Inferior parietal cortex (tissue), 1 donor: Measurements from ENCODE around the gene CAMTA1.
A peak's percentile ranks its signal among the peaks of the same experiment; 100 is the strongest.

ENCODE experiments used
- DNase-seq: peaks from one replicate; pipeline ENCODE4 v3.0.0-alpha.2; 2016; ENCODE audit errors: extremely low spot score

The CAMTA1 gene

DNA sequence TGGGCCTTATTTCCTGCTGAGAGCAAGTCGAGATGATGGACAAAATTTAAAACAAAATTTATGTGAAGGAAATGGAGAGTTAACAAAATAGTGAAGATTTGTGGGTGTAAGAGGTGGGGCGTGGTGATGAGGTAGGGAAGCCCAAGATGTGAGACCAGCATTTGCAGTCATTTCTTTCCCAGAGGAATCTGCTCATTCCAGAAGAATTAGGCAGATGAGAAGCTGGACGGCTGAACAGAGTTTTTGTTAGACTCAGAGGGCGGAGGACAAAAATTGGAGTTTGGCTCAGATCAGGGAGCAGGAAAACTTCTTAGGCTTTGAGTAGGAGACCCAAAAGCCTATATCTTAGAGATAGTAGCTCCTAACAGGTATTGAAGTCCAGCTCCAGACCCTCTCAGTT, 65.3 kb downstream of the CAMTA1 start:
- DNase-seq = no peak

DNA sequence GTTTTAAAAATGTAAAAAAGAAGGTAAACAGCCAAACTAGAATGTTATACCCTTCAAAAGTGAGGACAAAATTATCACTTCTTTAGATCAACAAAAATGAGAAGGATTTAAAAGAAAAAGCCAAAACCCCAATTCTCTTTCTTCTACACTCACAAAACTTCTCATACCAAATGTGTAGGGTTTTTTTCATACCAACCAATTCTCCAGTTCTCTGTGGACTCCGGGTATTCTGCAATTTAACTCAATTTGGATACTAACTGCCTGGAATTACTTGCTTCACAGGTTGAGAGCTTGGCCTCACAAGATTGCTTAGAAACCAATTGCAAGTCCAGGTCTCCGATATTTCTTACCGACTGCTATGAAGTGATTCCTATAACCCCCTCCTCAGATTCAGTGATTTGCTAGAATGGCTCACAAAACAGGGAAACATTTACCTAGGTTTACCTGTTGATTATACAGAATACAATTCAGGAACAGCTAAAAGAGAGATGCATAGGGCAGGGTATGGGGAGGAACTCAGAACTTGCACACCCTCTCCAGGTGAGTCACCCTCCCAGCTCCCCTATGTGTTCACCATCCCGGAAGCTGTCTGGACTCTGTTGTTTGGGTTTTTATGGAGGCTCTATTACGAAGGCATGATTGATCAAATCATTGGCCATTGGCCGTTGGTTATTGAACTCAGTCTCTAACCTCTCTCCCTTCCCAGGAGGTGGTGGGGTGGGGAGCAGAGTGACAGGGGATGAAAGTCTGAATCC, 67.1 kb downstream of the CAMTA1 start:
- no peak for DNase-seq

DNA sequence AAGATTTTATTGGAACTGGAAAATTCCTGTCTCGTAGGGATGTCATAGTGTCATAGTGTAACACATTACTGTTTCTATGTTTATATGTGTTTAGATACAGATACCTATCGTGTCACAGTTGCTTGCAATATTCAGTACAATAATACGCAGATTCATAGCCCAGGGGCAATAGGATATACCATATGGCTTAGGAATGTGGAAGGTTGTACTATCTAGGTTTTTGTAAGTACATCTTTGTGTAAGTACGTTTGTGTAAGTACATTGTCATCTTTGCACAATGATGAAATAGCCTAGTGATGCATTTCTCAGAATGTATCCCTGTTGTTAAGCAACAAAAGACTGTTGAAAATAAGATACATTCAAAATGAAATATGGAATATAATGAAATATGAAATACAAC, 68.9 kb downstream of the CAMTA1 start:
- no peak for DNase-seq

DNA sequence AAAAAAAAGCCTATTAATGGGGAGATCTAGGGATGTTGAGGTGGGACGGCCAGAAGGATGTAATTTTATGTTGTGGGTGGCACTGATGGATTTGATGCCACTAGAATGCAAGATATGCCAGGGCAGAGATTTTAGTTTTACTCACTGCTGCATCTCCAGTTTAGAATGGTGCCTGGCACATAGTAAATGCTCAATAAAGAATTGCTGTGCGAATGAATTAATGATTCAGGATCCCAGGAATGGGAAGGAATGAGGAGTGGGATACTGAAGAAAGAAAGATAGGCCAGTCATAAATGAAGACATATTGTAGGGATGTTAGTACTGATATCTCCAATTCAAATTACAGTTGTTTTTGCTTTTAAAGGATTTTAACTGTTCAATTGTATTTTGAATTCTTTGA, 72.6 kb downstream of the CAMTA1 start:
- DNase-seq = no peak

DNA sequence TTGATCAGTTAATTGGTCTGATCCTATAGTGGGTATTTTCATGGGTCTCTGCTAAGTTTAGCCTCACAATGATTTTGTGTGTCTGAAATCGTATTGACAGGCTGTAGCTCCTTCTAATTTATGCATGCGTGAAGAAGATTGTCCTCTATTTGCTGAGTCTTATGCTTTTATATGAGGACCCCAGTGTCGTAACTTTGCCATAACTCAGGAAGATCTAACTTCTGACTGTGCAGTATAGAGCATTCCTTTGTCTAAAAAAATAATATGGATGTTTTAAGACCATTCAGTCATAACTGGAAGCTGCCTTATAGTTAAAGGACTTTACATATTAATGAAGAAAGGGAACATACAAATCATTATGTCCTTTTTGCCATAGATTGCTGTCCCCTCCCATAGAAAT, 73.3 kb downstream of the CAMTA1 start:
- DNase-seq = no peak

DNA sequence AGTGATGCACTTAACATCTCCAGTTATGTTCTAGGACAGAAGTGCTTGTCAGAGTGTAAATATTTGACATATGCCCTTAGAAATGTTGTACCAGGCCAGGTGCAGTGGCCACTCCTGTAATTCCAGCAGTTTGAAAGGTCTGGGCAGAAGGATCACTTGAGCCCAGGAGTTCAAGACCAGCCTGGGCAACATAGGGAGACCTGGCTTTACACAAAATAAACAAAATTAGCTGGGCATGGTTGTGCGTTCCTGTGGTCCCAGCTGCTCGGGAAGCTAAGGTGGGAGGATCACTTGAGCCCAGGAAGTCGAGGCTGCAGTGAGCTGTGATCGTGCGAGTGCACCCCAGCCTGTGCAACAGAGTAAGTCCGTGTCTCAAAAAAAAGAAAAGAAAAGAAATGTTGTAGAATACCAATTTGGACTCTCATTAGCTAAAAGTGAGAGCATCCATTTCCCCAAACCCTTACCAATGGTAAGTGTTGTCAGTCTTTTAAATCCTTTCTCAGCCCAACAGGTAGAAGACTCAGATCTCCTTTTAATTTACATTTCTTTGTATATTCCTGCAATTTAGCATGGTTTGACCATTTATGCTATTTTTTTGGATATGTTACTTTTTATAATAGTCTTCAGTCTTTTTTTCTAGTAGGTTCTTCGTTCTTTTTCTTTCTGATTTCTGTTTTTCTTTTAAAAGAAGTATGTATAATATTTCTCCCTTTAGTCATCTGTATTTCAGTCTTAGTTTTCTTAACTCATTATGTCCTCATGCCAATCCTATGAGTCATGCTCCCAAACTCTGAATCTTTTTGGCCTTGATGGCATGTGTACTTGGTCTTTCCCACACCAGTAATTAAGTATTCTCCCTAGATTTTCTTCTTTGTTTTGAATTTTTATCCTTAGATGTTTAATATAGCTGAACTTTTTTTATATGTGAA, 74.4 kb downstream of the CAMTA1 start:
- DNase-seq = no peak

DNA sequence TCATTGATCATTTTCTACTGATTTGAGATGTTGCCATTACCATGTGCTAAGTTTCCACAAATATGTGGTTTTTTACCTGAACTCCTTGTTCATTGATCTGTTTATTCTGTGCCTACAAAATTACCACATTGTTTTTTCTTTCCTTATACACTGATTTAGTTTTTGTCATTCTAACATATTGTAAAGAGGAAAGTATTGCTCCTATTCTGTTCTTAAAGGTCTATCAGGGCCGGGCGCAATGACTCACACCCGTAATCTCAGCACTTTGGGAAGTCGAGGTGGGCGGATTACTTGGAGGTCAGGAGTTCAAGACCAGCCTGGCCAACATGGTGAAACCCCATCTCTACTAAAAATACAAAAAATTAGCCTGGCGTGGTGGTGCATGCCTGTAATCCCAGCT, 75.1 kb downstream of the CAMTA1 start:
- no peak for DNase-seq

DNA sequence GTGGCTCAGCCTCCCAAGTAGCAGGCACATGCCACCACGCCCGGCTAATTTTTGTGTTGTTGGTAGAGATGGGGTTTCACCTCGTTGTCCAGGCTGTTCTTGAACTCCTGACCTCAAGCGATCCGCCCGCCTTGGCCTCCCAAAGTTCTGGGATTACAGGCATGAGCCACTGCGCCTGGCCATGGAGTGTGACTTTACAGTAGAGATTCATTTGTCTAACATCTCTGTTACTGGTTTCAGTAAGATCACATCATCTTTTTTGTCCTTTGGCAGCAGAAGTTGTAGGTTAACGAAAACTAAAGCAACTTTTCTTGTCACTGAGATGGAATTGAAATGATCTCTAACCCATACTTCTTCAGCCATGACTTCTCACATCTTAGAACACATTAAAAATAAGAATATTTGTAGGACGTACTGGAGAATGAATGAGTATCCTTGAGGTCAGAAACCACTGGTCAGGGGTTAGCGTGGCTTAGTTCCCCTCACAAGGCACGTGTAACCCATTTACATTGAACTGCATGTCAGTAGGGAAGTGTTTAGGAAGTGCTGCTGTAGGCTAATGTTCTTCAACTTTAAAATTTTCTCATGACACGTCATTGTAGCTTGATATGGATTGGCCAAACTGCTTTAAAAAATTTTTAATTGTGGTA, 75.9 kb downstream of the CAMTA1 start:
- DNase-seq = no peak

DNA sequence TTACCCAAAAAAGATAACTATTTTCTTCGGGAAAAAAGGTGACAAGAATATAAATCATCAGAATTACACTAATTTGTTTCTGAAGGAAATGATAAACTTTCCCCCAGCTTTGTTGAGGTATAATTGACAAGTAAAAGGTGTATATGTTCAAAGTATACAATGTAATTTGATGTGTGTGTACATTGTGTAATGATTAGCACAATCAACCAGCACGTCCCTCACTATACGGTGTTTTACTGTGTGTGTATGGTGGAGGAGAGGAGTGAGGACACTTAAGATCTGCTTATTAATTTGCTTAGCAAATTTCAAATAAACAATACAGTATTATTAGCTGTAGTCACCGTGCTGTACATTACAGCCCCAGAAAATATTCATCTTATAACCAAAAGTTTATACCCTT, 77.7 kb downstream of the CAMTA1 start:
- no peak for DNase-seq

DNA sequence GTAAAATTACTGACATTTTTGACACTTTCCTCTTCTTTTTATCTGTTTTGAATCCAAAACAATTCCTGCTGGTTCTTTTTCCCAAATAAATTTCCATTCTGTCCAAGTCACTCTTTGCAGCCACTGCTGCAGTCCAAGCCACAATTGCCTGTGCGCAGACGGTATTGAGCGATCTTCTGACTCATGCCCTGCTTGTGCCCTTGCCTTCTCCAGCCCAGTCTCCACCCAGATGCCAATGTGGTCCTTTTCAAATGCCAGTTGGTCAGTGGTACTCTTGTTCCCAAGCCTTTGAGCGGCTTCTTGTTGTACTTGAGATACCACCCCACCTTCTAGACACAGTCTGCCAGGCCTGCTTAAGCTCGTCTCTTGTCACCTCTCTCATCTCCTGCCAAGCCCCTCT, 78.9 kb downstream of the CAMTA1 start:
- DNase-seq = no peak

DNA sequence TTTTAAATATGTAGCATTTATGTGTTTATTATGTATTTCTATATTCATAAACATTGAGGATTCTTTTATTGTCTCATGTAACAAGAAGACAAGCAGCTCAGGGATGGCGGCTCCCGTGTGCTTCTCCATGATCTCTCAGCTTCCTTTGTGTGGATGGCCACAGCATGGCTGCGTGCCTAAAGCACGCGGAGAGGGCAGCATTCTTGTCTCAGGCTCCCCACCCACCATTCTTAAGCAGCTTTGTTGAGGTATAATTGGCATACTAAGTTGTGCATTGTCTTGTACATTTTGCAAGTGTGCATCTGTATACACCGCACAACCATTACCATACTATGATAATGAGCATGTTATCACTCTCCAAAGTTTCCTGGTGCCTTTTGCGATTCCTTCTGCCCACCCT, 81.6 kb downstream of the CAMTA1 start:
- no peak for DNase-seq

DNA sequence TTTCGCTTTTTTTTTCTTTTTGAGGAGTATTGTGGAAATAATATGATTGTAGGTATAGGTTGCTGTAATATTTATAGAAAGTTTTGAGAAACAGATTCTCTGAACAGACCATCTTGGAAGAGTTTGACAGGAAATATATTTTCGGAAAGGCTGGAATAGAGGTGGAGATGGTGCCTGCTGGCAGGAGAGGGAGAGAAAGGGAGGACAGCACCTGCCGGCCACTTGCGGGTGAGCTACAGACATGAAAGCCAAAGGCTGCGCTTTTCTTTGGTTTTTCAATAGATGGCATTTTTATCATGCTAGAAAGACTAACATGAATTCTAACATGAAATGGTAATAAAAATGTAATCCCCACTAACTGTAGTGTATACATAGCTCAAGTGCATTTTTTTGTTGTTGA, 82.1 kb downstream of the CAMTA1 start:
- no peak for DNase-seq

DNA sequence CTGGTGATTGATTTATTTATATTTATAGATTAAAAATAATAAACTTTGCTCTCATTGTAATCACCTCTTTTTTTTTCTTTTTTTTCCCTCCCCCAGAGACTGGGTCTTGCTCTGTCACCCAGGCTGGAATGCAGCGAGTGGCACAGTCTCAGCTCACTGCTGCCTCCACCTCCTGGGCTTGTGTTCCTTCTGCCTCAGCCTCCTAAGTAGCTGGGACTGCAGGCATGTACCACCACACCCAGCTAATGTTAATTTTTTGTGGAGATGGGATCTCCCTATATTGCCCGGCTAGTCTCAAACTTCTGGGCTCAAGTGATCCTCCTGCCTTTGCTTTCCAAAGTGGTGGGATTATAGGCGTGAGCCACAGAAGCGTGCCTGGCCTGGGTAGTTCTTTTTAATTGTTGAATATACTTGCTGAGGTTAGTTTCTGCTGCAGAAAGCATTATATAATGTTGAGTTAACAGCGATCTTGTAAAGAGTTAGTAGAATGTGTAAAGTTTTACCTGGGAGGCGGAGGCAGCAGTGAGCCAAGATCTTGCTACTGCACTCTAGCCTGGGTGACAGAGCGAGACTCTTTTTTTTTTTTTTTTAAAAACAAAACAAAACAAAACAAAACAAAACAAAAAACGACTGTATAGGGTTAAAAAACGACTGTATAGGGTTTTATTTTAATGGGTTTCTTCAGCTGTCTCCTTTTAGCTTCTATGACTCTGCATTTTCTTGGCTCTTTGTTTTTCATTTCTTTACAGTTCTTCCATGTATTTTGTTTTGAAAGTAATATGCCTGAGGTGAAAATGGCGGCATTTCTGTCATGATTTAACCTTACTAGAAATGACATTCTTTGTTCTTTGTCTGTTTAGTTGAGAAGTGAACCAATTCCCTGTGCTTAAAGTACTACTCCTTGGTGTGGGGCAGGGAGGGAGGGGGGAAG, 82.7 kb downstream of the CAMTA1 start:
- DNase-seq = no peak

DNA sequence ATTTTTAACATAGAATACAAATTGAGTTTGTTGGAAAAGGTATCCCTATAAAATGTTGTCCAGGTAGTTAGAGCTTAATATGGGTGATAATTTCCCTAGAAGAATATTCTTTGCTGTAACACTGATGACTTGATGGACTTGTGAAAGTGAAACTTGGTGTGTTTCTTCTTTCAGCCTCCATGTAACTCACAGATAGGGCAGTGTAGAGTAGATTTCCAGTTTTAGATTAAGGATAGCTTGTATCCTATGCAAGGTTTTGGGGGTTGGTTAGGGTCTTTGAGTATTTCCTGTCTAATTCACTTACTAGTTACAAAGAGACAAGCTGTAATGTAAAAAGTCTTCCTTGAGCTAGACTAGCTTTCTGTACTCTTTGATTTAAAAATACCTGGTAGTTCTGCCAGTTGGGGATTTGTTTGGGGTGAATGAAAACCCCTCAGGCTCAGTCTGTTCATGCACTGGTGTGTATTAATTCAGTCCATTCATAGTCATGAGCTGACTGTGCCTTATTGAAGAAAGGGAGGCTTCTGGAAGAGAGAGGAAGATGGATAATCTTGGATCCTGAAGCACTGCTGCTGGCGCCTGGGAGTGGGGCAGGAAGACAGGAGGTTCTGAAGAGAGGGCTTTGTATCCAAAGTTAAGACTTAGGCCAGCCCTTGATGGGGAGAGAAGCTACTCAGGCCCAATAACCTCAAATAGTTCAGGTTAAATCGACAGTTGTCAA, 83.6 kb downstream of the CAMTA1 start:
- peak; percentile 18 for DNase-seq

DNA sequence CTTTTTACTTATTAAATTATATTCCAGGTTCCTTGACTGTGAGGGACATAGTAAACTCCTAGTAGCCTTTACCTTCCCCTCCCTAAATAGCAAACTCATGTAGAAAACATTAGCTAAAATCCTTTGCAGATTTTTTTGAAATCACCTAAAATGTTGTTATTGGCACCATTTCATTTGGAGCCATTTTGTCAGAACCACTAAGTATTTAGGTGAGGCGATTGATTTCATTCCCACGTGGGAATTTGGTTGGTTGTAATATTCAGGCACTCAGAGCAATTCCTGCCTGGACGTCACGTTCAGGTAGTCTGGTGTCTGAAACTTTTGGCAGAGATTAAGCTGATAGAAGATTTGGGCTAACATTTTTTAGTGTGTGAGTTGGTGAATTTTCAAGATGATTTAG, 84.3 kb downstream of the CAMTA1 start:
- DNase-seq = no peak

DNA sequence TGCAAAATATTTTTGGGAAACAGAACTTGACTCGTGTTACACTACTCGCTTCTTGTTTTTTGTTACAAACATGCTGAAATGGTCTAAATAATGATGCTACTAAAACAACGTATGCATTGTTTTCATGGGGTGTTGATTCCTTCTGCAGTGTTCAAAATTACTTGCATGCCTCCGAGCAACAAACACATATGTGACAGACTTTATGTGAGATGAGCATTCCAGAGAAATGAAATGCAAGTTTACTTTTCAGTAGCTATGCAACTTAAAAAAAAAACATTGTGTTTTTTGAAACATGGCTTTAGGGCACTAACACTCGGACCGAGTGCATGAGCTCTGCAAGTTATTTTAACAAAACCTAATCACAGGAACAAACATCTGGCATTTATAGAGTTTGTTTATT, 84.8 kb downstream of the CAMTA1 start:
- peak; percentile 25 for DNase-seq

DNA sequence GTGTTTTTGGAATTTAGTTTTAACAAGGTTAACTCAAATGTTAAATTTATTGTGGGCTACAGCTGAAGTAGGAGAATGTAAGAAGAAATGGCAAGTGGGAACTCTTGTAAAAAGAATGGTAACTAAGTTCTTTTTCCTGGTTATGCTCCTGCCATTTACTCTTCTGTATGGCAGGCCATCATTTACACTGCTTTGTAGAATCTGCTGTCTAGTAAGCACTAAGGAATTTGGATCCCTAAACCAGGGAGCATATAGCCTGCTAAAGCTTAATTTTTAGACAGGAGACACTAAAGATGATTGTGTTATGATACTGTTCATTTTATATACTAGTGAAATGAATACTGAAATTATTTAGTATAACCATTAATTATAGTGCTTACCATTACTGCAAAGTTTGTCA, 85.3 kb downstream of the CAMTA1 start:
- no peak for DNase-seq

DNA sequence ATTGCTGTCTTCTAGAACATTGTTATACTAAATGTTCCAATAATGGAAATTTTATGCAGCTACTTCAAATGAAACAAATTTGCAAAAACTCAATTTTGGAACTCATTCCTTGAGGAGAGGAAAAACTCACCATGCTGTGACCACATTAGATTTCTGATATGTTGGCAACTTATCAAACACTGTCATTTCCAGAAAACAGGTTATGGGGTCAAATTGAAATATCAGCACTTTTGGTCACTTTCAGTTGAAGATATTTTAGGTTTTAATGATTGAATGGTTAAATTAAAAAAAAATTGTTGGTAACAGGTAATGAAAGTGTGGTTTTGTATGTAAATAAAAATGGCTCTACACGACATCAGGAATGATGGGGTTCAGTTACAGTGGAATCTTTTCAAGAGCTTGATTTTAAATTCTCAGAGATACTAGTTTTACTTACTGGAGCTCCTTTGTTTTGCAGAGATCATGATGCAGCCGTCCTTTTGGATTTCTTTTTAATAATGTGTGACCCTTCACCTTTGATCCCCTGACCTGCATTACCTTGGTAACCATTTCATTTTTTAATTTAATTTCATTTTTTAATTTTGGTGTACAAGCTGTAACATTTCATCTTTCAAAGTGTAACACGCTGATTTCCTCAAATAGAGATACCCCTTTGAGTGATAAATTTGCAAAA, 86.2 kb downstream of the CAMTA1 start:
- DNase-seq = no peak

DNA sequence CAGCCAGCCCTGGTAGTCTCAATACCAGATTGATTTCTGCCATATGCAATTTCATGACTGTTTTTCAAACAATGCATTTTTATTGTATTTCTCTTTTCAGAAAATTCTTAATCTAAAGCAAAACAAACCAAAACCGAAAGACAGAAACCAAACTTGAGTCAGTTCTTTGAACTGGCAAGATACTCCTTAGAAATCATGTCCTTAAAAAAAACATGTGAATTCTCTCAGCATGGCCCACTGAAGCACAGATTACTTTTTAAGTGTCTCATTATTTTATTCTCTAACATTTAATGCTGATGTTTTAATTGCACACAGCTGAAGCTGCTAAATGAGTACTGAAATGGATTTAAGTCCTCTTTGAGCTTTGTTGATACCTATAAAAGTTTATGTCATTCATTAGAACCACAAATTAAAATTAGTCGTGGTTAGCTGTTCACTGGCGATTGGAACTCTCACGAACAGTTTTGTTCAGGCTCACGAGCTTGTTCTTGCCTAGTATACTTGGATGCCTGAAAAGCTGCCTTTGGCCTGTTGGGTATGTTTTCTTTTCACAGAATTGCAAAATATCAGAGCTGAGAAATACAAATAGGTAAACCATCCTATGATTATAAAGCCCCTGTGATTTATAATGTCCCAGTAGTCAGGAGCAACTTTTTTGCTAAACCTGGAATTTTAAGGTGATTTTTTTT, 87.5 kb downstream of the CAMTA1 start:
- DNase-seq = no peak
